ENCODE results near the gene MAD1L1.

Gene MAD1L1

DNA sequence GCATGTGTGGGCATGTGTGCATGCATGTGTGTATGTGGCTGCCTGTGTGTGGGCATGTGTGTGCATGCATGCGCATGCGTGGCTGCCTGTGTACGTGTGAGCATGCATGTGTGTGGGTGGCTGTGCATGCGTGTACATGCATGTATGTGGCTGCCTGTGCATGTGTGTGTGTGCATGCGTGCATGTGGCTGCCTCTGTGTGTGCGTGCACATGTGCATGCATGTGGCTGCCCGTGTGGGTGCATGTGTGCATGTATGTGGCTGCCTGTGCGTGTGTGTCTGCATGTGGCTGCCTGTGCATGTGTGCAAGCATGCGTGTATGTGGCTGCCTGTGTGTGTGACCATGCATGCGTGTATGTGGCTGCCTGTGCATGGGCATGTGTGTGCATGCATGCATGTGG lies 345.5 kb downstream of the MAD1L1 start:
- DNase-seq (ENCODE audit: low read depth), result no peak
- TF ChIP-seq, protein P1, sequence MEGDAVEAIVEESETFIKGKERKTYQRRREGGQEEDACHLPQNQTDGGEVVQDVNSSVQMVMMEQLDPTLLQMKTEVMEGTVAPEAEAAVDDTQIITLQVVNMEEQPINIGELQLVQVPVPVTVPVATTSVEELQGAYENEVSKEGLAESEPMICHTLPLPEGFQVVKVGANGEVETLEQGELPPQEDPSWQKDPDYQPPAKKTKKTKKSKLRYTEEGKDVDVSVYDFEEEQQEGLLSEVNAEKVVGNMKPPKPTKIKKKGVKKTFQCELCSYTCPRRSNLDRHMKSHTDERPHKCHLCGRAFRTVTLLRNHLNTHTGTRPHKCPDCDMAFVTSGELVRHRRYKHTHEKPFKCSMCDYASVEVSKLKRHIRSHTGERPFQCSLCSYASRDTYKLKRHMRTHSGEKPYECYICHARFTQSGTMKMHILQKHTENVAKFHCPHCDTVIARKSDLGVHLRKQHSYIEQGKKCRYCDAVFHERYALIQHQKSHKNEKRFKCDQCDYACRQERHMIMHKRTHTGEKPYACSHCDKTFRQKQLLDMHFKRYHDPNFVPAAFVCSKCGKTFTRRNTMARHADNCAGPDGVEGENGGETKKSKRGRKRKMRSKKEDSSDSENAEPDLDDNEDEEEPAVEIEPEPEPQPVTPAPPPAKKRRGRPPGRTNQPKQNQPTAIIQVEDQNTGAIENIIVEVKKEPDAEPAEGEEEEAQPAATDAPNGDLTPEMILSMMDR (conservative IDR thresholded peaks at IDR 0.05; ENCODE audit: low read length), result no peak
- H3K4me3 ChIP-seq (ENCODE audit: low read length), result no peak overlapping the region

DNA sequence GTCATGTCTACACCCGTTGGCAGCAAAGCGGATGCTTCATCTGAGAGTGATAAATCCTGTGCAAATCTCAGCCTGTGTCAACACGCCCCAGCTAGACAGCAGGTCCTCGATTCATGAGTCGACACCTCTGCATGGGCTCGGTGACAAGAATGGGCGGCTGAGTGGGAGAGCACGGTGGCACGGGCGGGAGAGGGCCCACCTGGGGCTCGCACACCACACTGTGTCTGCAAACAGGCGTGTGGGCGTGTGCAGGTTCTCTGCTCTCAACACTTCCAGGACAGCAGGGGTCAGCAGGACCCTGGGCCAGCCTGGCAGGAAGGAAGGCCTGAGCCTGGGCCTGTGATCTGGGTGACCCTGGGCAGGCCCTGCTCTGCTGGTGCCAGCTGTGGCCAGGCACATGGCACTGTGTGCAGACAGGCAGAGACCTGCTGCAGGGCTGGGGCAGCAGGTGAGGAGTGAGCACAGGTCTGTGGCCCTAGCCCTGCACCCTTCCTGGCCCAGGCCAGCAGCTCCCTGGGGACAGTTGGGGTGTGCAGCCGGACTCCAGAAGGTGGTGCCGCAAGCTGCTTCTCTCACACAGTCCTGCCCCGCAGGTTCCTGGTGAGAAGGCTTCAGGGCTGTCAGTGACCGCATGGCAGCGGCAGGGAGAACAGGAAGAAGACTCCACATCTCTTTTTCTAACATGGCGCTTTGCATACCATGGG lies 346.2 kb downstream of the MAD1L1 start:
- no peak for DNase-seq (ENCODE audit: low read depth)
- H3K4me3 ChIP-seq (ENCODE audit: low read length), result no peak overlapping the region
- TF ChIP-seq, protein P1 (conservative IDR thresholded peaks at IDR 0.05; ENCODE audit: low read length), result no peak

DNA sequence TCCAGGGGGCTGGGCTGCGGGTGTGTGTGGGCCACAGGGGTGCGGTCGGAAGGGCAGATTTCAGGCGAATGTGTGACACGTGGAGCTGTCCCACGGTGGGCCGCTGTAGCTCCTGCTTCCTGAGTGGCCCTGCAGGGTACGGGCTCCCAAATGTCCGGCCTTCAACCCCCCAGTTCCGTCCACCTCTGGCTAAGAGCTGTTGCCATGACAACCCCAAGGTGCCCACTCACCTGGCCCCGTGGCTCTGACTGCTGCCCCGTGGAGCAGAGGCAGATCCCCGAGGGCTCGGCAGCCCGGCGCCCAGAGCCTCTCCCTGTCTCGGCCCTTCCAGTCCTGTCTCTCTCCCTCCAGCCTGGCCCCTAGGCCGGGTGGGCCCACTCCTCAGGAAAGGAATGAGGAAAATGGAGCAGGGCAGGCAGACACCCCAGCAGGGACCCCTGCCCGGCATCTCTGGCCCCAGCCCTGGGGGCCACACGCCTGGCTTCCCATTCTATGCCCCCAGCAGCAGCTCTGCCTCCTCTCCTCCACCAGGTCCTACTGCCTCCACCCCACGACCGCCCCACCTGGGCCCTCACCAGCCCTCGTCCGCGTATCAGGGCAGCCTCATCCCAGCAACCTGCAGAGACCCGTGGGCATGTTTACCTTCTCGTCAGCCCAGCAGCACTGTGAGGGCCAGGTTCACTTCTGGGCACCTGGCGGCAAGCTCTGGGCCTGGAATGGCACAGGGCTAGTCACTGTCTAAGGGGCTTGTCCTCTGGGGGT lies 347.1 kb downstream of the MAD1L1 start:
- no peak overlapping the region for H3K4me3 ChIP-seq (ENCODE audit: low read length)
- no peak for DNase-seq (ENCODE audit: low read depth)

GRCh38 chr7:1884583-1885350 lies 348.0 kb downstream of the MAD1L1 start:
- DNase-seq (ENCODE audit: low read depth), result no peak
- TF ChIP-seq, protein P1 (conservative IDR thresholded peaks at IDR 0.05; ENCODE audit: low read length), result no peak
- no peak overlapping the region for H3K4me3 ChIP-seq (ENCODE audit: low read length)

More for the DNA sequence above, 347.1 kb downstream of the MAD1L1 start:
- TF ChIP-seq, protein P1 (conservative IDR thresholded peaks at IDR 0.05; ENCODE audit: low read length), result no peak

- TF ChIP-seq, protein P1 (conservative IDR thresholded peaks at IDR 0.05; ENCODE audit: low read length), result no peak
- no peak for DNase-seq (ENCODE audit: low read depth)
- no peak overlapping the region for H3K4me3 ChIP-seq (ENCODE audit: low read length)
These were observed 348.7 kb downstream of the MAD1L1 start for GRCh38 chr7:1883834-1884582.

- TF ChIP-seq, protein P1 (conservative IDR thresholded peaks at IDR 0.05; ENCODE audit: low read length), result no peak
- peak; percentile 90 for DNase-seq (ENCODE audit: low read depth)
- H3K4me3 ChIP-seq (ENCODE audit: low read length), result no peak overlapping the region
These were observed 349.5 kb downstream of the MAD1L1 start for GRCh38 chr7:1883031-1883761.
